SK-N-SH treated with all-trans-retinoic acid at 6 μM for 48 hours (cell line): ENCODE results near the gene FOXO3.

ENCODE experiments used
- ATAC-seq: fragments of 200-7000 bp; cut with Tn5 transposase; 3 replicates; pipeline ENCODE4 v1.9.1; 2020; ENCODE audit warnings: mild to moderate bottlenecking, moderate library complexity
- ARNTL ChIP-seq: fragments of 450-650 bp; formaldehyde crosslinking; IDR thresholded peaks from 2 replicates; pipeline ENCODE4 v1.5.0; 2020; ENCODE audit warnings: low read depth, mild to moderate bottlenecking, moderate library complexity, borderline replicate concordance
- BACH2 ChIP-seq: fragments of 250-450 bp; sonication (Bioruptor Pico); IDR thresholded peaks from 2 replicates; pipeline ENCODE4 v1.9.0; 2021; ENCODE audit warnings: mild to moderate bottlenecking, borderline replicate concordance
- CSDC2 ChIP-seq: fragments of 250-450 bp; sonication (Bioruptor Pico); IDR thresholded peaks from 2 replicates; pipeline ENCODE4 v1.5.0; 2020; ENCODE audit warnings: mild to moderate bottlenecking, moderate library complexity
- CSRNP3 ChIP-seq: fragments of 250-450 bp; sonication (Bioruptor Pico); IDR thresholded peaks from 2 replicates; pipeline ENCODE4 v1.5.1; 2021; ENCODE audit warnings: mild to moderate bottlenecking, moderate library complexity
- ESRRG ChIP-seq: fragments of 250-450 bp; sonication (Bioruptor Pico); IDR thresholded peaks from 2 replicates; pipeline ENCODE4 v1.6.1; 2021; ENCODE audit warnings: mild to moderate bottlenecking
- GLIS3 ChIP-seq: fragments of 250-450 bp; sonication (Bioruptor Pico); IDR thresholded peaks from 2 replicates; pipeline ENCODE4 v1.5.0; 2020; ENCODE audit warnings: mild to moderate bottlenecking, moderate library complexity
- ISL1 ChIP-seq: fragments of 250-450 bp; sonication (Bioruptor Pico); IDR thresholded peaks from 2 replicates; pipeline ENCODE4 v2.1.2; 2022; ENCODE audit warnings: mild to moderate bottlenecking, moderate library complexity
- OSR1 ChIP-seq: fragments of 250-450 bp; sonication (Bioruptor Pico); IDR thresholded peaks from 2 replicates; pipeline ENCODE4 v1.8.0; 2022; ENCODE audit warnings: moderate library complexity, mild to moderate bottlenecking, inconsistent platforms
- PATZ1 ChIP-seq: fragments of 250-450 bp; sonication (Bioruptor Pico); IDR thresholded peaks from 2 replicates; pipeline ENCODE4 v1.8.0; 2020; ENCODE audit warnings: mild to moderate bottlenecking, moderate library complexity, borderline replicate concordance
- PPARA ChIP-seq: fragments of 250-450 bp; sonication (Bioruptor Pico); IDR thresholded peaks from 2 replicates; pipeline ENCODE4 v1.5.0; 2020; ENCODE audit warnings: mild to moderate bottlenecking, borderline replicate concordance
- RARB ChIP-seq: fragments of 250-450 bp; sonication (Bioruptor Pico); IDR thresholded peaks from 2 replicates; pipeline ENCODE4 v1.8.0; 2021; ENCODE audit warnings: mild to moderate bottlenecking, moderate library complexity
- SNAI2 ChIP-seq: fragments of 250-450 bp; sonication (Bioruptor Pico); IDR thresholded peaks from 2 replicates; pipeline ENCODE4 v1.5.0; 2020; ENCODE audit warnings: mild to moderate bottlenecking, moderate library complexity
- TCF4 ChIP-seq: fragments of 250-450 bp; sonication (Bioruptor Pico); IDR thresholded peaks from 2 replicates; pipeline ENCODE4 v1.8.0; 2021; ENCODE audit warnings: mild to moderate bottlenecking, moderate library complexity, borderline replicate concordance
- TOX ChIP-seq: fragments of 250-450 bp; sonication (Bioruptor Pico); IDR thresholded peaks from 2 replicates; pipeline ENCODE4 v1.8.0; 2021; ENCODE audit warnings: mild to moderate bottlenecking, moderate library complexity, borderline replicate concordance
- ZC3H10 ChIP-seq: fragments of 250-450 bp; sonication (Bioruptor Pico); IDR thresholded peaks from 2 replicates; pipeline ENCODE4 v1.5.1; 2021; ENCODE audit warnings: mild to moderate bottlenecking, moderate library complexity
- ZFP3 ChIP-seq: fragments of 250-450 bp; sonication (Bioruptor Pico); IDR thresholded peaks from 2 replicates; pipeline ENCODE4 v1.5.0; 2020; ENCODE audit warnings: mild to moderate bottlenecking, moderate library complexity
- ZFP30 ChIP-seq: fragments of 450-650 bp; formaldehyde crosslinking; IDR thresholded peaks from 2 replicates; pipeline ENCODE4 v1.5.0; 2022; ENCODE audit warnings: mild to moderate bottlenecking, moderate library complexity
- ZNF565 ChIP-seq: fragments of 450-650 bp; formaldehyde crosslinking; conservative IDR thresholded peaks from 2 replicates; pipeline ENCODE4 v1.5.0; 2020; ENCODE audit warnings: low read depth, mild to moderate bottlenecking, moderate library complexity
- ZNF70 ChIP-seq: fragments of 450-650 bp; formaldehyde crosslinking; IDR thresholded peaks from 2 replicates; pipeline ENCODE4 v1.5.0; 2020; ENCODE audit warnings: mild to moderate bottlenecking, moderate library complexity
- ZNF8 ChIP-seq: fragments of 450-650 bp; formaldehyde crosslinking; IDR thresholded peaks from 2 replicates; pipeline ENCODE4 v1.5.0; 2020; ENCODE audit warnings: mild to moderate bottlenecking, moderate library complexity
- TF ChIP-seq, protein P1 (sequence below): fragments of 250-450 bp; sonication (Bioruptor Pico); IDR thresholded peaks from 2 replicates; pipeline ENCODE4 v1.5.1; 2020; ENCODE audit warnings: low read depth, mild to moderate bottlenecking, moderate library complexity
- TF ChIP-seq, protein P2 (sequence below): fragments of 250-450 bp; sonication (Bioruptor Pico); IDR thresholded peaks from 2 replicates; pipeline ENCODE4 v1.8.0; 2021; ENCODE audit warnings: low read depth, mild to moderate bottlenecking, moderate library complexity, borderline replicate concordance
- TF ChIP-seq, protein P3 (sequence below): fragments of 250-450 bp; sonication (Bioruptor Pico); IDR thresholded peaks from 2 replicates; pipeline ENCODE4 v1.5.0; 2020; ENCODE audit warnings: mild to moderate bottlenecking, moderate library complexity

FOXO3 gene

GRCh38 chr6:108592371-108593337 is 31.9 kb downstream of the FOXO3 start:
- TF ChIP-seq ARNTL (CRISPR knock-in tag): no peak
- no peak for TF ChIP-seq PPARA
- TF ChIP-seq, protein P1, sequence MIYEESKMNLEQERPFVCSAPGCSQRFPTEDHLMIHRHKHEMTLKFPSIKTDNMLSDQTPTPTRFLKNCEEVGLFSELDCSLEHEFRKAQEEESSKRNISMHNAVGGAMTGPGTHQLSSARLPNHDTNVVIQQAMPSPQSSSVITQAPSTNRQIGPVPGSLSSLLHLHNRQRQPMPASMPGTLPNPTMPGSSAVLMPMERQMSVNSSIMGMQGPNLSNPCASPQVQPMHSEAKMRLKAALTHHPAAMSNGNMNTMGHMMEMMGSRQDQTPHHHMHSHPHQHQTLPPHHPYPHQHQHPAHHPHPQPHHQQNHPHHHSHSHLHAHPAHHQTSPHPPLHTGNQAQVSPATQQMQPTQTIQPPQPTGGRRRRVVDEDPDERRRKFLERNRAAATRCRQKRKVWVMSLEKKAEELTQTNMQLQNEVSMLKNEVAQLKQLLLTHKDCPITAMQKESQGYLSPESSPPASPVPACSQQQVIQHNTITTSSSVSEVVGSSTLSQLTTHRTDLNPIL (CRISPR knock-in tag): no peak
- TF ChIP-seq SNAI2 (CRISPR knock-in tag): no peak
- TF ChIP-seq ZC3H10 (CRISPR knock-in tag): no peak
- TF ChIP-seq ZFP3 (CRISPR knock-in tag): no peak
- no peak for TF ChIP-seq CSDC2 (CRISPR knock-in tag)
- no peak for TF ChIP-seq ZNF565
- no peak for TF ChIP-seq ZNF8
- no peak for TF ChIP-seq BACH2
- no peak for TF ChIP-seq ESRRG (CRISPR knock-in tag)
- TF ChIP-seq TCF4 (CRISPR knock-in tag): no peak
- TF ChIP-seq RARB (CRISPR knock-in tag): no peak
- no peak for TF ChIP-seq PATZ1 (CRISPR knock-in tag)
- TF ChIP-seq CSRNP3 (CRISPR knock-in tag): no peak
- TF ChIP-seq, protein P2, sequence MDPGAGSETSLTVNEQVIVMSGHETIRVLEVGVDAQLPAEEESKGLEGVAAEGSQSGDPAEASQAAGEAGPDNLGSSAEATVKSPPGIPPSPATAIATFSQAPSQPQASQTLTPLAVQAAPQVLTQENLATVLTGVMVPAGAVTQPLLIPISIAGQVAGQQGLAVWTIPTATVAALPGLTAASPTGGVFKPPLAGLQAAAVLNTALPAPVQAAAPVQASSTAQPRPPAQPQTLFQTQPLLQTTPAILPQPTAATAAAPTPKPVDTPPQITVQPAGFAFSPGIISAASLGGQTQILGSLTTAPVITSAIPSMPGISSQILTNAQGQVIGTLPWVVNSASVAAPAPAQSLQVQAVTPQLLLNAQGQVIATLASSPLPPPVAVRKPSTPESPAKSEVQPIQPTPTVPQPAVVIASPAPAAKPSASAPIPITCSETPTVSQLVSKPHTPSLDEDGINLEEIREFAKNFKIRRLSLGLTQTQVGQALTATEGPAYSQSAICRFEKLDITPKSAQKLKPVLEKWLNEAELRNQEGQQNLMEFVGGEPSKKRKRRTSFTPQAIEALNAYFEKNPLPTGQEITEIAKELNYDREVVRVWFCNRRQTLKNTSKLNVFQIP: no peak
- TF ChIP-seq ZFP30: no peak
- no peak for TF ChIP-seq TOX (CRISPR knock-in tag)
- ATAC-seq: no peak

GRCh38 chr6:108594151-108594550 is 33.4 kb downstream of the FOXO3 start:
- ATAC-seq: no peak
- TF ChIP-seq PPARA: no peak
- no peak for TF ChIP-seq GLIS3 (CRISPR knock-in tag)
- TF ChIP-seq ZC3H10 (CRISPR knock-in tag): no peak
- no peak for TF ChIP-seq ESRRG (CRISPR knock-in tag)
- TF ChIP-seq BACH2: no peak
- TF ChIP-seq ZFP30: no peak
- TF ChIP-seq ISL1 (CRISPR knock-in tag): no peak
- no peak for TF ChIP-seq PATZ1 (CRISPR knock-in tag)
- no peak for TF ChIP-seq TCF4 (CRISPR knock-in tag)
- TF ChIP-seq ZNF70 (CRISPR knock-in tag): no peak
- no peak for TF ChIP-seq CSRNP3 (CRISPR knock-in tag)
- TF ChIP-seq, protein P2: no peak
- no peak for TF ChIP-seq SNAI2 (CRISPR knock-in tag)
- TF ChIP-seq ZFP3 (CRISPR knock-in tag): no peak
- TF ChIP-seq OSR1 (CRISPR knock-in tag): no peak
- TF ChIP-seq, protein P3, sequence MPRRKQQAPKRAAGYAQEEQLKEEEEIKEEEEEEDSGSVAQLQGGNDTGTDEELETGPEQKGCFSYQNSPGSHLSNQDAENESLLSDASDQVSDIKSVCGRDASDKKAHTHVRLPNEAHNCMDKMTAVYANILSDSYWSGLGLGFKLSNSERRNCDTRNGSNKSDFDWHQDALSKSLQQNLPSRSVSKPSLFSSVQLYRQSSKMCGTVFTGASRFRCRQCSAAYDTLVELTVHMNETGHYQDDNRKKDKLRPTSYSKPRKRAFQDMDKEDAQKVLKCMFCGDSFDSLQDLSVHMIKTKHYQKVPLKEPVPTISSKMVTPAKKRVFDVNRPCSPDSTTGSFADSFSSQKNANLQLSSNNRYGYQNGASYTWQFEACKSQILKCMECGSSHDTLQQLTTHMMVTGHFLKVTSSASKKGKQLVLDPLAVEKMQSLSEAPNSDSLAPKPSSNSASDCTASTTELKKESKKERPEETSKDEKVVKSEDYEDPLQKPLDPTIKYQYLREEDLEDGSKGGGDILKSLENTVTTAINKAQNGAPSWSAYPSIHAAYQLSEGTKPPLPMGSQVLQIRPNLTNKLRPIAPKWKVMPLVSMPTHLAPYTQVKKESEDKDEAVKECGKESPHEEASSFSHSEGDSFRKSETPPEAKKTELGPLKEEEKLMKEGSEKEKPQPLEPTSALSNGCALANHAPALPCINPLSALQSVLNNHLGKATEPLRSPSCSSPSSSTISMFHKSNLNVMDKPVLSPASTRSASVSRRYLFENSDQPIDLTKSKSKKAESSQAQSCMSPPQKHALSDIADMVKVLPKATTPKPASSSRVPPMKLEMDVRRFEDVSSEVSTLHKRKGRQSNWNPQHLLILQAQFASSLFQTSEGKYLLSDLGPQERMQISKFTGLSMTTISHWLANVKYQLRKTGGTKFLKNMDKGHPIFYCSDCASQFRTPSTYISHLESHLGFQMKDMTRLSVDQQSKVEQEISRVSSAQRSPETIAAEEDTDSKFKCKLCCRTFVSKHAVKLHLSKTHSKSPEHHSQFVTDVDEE (CRISPR knock-in tag): no peak
